ENCODE results near the gene TAOK3.
"Not testable (repeated sequence)": the region's sequence is repeated elsewhere in the genome, so short reads cannot be mapped to it uniquely, and the experiment has no call there.

Gene TAOK3

GRCh38 chr12:118372541-118373495, at the start of gene TAOK3:
TAOK3 (minus strand) TSS chr12:118372907; CDS start chr12:118255567, 117,340 bp downstream.
- peak; percentile 78 for DNase-seq (ENCODE audit: low spot score)

GRCh38 chr12:118420673-118421072, 48.0 kb upstream of the TAOK3 start:
- no peak for DNase-seq (ENCODE audit: low spot score)

DNA sequence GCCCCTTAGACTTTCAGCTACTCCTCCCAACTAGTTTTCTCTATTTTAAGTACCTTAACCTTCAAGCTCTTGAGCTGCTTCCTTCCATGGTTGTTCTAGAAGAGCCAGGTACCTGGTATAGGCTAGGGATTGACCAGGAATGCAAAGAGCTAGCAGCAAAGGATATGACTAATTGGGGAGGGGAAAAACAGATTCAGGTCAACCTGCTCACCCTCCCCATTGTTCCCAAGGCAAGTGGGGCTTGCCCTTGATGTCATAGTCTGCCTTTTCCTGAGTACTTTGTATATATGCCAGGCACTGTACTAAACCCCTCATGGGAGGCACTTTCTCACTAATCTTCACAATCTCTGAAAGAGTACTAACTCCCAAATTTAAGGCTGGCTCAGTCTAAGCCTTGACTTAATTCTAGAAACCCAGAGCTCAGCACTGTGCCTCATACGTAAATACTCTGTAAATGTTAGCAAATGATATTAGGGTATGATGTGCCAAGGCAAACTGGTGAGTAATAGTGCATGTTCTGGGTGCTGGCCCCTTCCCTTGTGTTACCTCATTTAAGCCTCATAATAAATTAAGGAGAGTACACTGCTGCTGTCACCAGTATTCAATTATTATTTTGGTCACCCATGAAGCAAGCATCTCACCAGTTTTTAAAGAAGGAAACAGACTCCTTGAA, 45.8 kb upstream of the TAOK3 start:
- no peak for DNase-seq (ENCODE audit: low spot score)

DNA sequence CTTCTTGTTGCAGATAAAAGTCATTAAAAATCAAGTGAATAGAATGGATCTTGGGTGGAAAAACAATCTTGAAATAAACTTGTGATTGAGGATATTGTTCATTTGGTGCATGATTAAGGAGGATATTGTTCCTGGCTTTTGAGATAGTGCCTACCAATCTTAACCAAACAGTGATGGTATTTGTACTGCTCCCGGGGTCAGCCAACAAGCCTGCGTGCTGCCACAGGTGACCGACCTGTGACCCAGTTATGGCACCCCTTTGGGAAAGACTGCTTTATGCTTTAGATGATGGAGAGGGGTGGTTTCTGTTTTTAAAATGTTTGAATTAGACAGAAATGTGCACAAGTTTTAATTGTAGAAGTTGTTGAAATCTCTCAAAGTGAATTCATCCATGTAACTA, 45.2 kb upstream of the TAOK3 start:
- DNase-seq (ENCODE audit: low spot score) = no peak

DNA sequence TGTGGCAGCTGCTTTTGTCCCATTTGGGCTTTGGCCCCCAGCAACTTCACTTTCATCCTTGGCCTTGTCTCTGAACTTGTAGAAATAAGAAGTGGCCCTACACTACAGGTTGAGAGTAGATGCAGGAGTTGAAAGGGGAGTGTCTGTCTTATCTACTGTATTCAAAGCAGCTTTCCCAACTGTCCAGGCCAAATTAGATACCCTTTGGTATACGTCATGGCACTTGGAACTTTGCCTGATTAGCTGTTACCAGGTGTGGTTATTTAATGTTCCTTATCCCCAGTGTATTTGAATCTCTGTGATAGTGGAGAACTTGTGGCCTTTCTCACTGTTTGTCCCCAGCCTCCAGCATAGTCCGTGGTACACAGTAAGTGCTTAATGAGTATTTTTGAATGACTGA, 37.1 kb upstream of the TAOK3 start:
- no peak for DNase-seq (ENCODE audit: low spot score)

DNA sequence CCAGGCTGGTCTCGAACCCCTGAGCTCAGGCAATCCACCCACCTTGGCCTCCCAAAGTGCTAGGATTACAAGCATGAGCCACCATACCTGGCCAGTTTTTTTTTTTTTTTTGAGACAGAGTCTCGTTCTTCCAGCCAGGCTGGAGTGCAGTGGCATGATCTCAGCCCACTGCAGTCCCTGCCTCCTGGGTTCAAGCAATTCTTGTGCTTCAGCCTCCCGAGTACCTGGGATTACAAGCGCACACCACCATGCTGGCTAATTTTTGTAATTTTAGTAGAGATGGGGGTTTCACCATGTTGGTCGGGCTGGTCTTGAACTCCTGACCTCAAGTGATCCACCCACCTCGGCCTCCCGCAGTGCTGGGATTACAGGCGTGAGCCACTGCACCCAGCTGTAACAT, 35.5 kb upstream of the TAOK3 start:
- DNase-seq (ENCODE audit: low spot score) = not testable (repeated sequence)

DNA sequence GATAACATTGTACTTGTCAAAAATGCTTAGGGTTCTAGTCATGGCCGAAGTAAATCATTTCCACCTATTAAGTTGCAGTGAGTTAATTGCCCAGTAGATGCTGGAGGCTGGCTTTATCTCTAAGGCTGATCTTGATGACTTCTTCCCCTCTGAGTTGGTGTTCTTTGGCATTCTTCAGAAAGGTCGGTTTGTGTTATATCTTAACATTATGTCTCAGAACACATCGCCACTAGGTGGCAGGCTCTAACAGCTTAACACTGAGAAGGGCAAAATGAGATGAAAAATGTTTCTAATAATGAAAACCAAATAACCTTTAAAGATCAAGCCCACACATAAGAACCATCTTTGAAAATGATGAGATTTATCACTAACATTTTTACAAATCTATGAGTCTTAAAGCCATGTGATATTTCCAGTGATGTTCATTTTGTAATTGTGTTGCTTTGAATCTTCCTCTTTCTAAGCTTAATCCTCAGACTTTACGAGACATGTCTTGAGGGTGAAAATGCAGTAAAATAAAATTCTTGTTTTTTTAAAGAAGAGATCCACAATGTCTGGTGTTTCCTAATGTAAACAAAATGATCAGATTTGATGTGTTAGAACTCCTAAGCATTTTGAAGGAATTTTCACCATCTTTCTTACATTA, 32.3 kb upstream of the TAOK3 start:
- peak; percentile 15 for DNase-seq (ENCODE audit: low spot score)

DNA sequence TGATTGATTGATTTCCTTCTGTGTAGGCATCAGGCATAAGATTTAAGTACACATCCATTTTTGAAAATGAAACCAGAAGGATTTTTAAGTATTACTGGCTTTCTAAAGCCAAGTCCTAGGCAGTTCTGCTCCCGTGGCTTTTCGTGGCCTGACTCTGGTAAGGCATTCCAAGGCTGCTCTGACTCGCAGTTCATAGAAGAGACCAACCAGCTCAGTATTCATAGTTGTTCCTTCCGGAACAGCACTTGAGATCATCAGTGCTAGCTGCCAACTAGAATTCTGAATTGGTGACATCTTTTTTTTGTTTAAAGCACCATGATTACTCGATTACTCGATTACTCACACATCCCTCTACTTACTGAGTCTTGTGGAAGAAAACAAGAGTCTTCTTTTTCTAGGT, 29.5 kb upstream of the TAOK3 start:
- DNase-seq (ENCODE audit: low spot score) = no peak

DNA sequence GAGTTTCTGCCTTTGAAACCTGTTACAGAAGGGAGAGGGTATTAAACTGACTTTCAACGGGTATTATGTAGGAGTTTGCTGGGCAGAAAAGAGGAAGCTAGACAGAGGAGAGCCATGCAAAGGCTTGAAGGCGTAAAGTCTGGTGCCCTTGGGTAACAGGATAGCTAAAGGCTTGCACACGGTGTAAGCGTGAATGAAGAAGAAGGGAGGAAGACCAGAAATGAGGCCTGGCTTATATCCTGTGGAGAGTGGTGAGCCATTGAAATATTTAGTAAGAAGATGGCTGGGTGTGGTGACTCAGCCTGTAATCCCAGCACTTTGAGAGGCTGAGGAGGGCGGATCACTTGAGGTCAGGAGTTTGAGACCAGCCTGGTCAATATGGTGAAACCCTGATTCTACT, 26.2 kb upstream of the TAOK3 start:
- no peak for DNase-seq (ENCODE audit: low spot score)

DNA sequence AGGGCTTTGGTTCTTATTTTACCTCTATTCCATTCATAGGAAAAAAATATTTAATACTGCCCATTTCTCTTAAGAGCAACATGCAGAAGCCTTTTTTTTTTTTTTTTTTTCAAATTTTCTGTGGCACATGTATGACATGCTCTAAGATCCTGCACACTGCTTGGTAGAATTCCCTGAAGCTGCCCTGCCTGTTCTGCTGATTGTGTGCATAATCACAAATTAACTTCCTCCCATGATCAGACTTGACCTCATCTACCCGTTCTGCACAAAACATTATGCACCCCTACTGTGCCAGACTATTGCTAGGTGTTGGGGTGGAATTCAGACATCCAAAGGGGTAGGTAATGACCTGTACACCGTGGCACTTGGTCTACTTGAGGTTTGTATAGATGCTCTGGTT, 25.8 kb upstream of the TAOK3 start:
- DNase-seq (ENCODE audit: low spot score) = no peak

DNA sequence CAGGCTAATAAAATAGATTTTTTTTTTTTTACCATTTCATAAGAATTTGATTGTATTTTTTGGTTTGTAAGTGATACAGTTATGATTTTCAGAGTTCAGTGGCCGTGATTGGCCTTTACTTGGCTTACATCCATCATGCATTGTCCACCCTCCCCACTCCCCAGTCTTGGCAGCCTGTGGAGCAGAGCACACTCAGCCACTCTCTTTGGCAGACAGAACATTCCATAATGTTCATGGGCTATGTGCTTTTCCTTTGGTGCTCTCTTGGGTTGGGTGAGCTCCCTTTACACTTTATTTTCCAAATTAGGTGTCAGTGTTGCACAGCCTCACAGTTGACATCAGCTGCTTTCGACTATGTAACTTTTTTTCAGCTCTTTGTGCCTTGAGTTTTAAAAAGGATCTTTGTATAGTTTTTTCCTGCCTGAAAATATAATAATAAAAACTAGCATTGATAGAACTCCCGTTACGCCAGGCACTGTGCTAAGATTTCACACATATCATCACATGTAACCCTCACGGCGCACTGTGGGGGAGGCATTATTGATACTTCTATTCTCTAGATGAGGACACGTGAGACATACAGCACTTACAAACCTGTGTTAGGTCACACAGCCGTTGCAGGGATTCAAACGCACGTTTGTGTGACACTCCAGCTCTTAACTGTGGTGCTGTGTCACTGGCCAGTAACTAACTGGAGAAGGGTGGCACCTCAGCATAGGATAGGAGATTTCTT, 25.2 kb upstream of the TAOK3 start:
- no peak for DNase-seq (ENCODE audit: low spot score)

DNA sequence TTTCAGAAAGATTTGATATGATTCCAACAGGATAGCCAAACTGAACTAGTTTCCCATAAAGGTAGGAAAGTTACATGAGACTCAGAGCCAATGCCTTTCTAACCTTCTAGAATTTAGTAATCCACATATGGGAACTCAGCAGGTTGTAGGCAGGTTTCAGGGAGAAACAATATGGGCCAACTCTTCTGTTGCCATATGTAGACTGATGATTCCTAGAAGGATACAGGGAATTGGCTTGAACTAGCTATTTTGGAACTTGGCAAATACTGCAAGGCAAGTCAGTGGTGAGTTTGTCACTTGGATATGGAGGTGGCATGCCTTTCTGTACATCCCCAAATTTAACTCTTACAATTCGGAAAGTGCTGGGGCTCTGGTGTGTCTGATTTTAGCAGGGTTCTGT, 19.1 kb upstream of the TAOK3 start:
- DNase-seq (ENCODE audit: low spot score) = no peak

DNA sequence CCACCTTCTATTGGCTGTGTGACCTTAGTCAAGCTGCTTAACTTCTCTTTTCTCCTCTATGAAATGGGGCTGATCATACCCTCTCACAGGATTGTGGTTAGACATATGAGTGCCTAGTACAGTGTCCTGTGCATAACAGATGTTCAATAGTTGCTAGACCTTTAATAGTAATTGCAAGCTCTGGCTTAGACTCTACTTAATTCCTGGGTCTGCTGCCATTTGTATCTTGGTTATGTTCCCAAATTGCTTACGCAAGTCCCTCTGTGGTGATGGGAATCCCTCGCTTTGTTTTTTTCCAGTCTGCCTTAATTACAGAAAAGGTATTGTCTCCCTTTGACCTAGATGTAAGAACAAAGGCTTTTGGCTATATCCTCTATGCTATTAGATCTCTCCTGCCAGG, 18.7 kb upstream of the TAOK3 start:
- DNase-seq (ENCODE audit: low spot score) = no peak

DNA sequence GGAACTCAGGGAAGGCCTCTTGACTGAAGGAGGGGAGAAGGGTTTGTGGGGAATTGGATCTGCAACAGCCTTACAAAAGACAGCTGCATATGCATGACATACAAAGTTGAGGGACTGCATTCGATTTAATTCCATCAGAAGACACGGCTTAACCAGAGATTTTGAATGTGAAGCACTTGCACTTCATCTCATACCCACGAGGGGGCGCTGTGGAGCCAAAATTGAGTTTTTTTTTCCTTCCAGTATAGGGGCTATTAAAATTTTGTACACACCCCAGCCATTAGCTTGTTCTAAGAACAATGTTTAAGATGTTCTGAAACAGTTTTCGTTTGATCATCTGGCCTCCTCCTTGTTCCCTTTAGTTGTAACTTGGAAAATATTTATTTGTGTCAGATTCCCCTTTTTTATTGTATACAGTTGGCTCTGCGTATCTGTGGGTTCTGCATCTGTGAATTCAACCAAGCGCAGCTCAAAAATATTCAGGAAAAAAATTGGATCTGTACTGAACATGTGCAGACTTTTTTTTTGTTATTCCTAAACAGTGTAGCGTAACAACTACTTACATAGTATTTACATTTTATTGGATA, 5.3 kb upstream of the TAOK3 start:
- peak; percentile 49 for DNase-seq (ENCODE audit: low spot score)

- DNase-seq (ENCODE audit: low spot score) = no peak
Measured at GRCh38 chr12:118377021-118377883, 4.5 kb upstream of the TAOK3 start.

DNA sequence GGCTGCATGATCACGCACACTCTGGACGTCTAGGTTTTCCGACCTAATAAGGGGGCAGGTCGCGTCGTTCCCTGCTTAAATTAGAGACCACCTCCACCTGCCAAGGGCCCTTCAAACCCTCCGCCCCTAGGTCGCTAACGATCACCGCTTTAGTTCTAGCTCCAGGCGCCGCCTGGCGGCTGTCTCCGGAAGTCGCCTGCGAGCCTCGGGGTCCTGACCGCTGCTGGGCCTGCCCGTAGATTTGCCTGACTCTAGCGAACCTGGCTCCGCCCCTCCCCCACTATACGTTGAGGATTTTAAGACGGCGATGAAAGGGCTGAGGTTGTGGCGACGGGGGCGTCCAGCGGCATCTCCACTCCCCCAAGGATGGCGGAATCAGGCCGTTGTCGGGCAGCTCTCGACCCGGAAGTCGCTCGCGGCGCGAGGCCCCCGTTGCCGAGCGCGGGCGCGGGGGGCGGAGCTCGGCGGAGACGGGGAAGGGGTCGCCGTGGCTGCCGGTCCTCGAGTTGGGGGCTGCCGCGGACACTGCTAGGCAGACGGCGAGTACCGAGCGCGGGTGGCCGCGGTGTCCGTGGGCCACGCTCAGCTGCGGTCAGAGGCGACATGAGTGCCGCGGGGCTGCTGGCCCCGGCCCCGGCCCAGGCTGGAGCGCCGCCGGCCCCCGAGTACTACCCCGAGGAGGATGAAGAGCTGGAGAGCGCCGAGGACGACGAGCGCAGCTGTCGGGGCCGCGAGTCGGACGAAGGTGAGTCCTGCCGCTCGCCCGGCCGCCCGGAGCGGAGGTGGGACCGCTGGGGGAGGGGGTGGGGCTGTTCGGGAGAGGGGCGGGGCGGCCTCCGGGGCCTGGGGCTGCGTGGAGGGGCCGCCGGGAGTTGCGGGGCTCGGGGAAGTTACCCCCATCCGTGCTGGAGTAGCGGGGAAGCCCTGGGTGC, 3.6 kb upstream of the TAOK3 start, which contains the start of gene SUDS3:
Gene SUDS3, plus strand, starts transcription at position 467 of the 932 bp plus-strand sequence. Its CDS starts 137 bp downstream, at position 604.
- peak; percentile 77 for DNase-seq (ENCODE audit: low spot score)

DNA sequence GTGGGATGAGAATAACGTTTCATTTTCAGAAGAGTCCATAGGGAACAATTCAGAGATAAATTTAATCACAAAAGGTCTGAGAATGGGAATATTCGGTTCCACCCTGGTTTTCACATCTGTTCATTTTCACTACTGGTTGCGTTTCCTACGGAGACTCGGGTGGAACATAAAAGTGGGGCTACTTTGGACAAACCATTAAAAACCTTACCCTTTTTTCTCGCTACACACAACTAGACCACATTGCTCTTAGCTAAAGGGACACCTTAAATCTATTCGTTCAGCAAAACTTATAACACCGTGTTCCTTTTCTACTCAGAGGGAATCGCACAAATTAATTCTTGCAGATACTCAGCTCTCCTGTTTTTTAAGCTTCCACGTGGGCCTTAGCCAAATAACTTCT, 2.6 kb upstream of the TAOK3 start:
- no peak for DNase-seq (ENCODE audit: low spot score)

DNA sequence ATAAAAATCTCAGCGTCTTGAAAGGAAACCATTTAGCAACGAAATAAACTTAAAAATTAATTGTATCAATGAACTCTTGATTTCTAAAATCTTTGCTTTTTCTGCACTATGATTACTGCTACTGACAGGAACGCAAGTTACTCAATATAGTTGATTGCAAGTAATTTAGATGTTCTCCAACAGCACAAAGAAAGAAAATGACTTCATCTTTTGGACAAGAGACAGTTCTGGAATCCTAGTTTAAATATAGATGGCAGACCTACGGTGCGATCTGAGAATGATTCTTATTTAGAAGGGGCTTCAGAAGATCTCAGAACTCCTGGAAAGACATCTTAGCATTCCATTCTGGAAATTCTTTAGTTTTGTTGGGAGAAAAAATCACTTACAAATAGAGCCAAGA, 2.2 kb upstream of the TAOK3 start:
- no peak for DNase-seq (ENCODE audit: low spot score)

- no peak for DNase-seq (ENCODE audit: low spot score)
Measured at GRCh38 chr12:118374126-118374725, 1.5 kb upstream of the TAOK3 start.

Measured in HuH-7 (cell line).